Immature natural killer cell (primary cell): ENCODE results near the gene CRKL. TPM values are rescaled to one million over a fixed set of nuclear protein-coding genes. Genes with fewer than 3 reads are reported as not detected.
A peak's percentile ranks its signal among the peaks of the same experiment; 100 is the strongest.
"Not testable (repeated sequence)": the region's sequence is repeated elsewhere in the genome, so short reads cannot be mapped to it uniquely, and the experiment has no call there.

Experiments used
- DNase-seq, 3 donors: peaks; one replicate each; pipeline ENCODE4 v3.0.0; 2022; ENCODE audit warnings: mixed read lengths in 1 of 3
- H3K27ac Mint-ChIP-seq, 6 donors: one replicate each; pipeline ENCODE4 v1.8.0; 2020; ENCODE audit warnings: mixed read lengths in 6 of 6, mild to moderate bottlenecking in 5 of 6, inconsistent platforms in 4 of 6, moderate library complexity in 3 of 6
- H3K27me3 Mint-ChIP-seq, 3 donors: one replicate each; pipeline ENCODE4 v1.8.0; 2020 to 2021; ENCODE audit warnings: low read depth in 3 of 3, mild to moderate bottlenecking in 3 of 3, mixed read lengths in 3 of 3, moderate library complexity in 3 of 3, inconsistent platforms in 1 of 3
- H3K36me3 Mint-ChIP-seq, 3 donors: one replicate each; pipeline ENCODE4 v1.8.0; 2020; ENCODE audit warnings: mixed read lengths in 3 of 3, inconsistent platforms in 2 of 3, mild to moderate bottlenecking in 2 of 3
- H3K4me1 Mint-ChIP-seq, 2 donors: one replicate each; pipeline ENCODE4 v1.8.0; 2020; ENCODE audit warnings: inconsistent platforms in 2 of 2, mild to moderate bottlenecking in 2 of 2, mixed read lengths in 2 of 2, moderate library complexity in 1 of 2
- H3K4me3 Mint-ChIP-seq, 5 donors: one replicate each; pipeline ENCODE4 v1.8.0; 2020; ENCODE audit warnings: mild to moderate bottlenecking in 5 of 5, mixed read lengths in 5 of 5, inconsistent platforms in 3 of 5, moderate library complexity in 3 of 5
- H3K9me3 Mint-ChIP-seq, 6 donors: one replicate each; pipeline ENCODE4 v1.8.0; 2020; ENCODE audit warnings: mild to moderate bottlenecking in 6 of 6, mixed read lengths in 6 of 6, inconsistent platforms in 4 of 6, moderate library complexity in 3 of 6
- polyA plus RNA-seq, 3 donors: library from polyadenylated mRNA; unstranded; fragments of 300-500 nt; fragmentation: Illumina TruSeq; gene quantifications; one replicate each; pipeline ENCODE4 v1.2.3, GENCODE V29; 2021

Gene CRKL
- polyA plus RNA-seq, 3 donors from 2014 or later, result 26.7 to 50.7 (median 43.1) TPM

- Mint-ChIP-seq H3K27ac (no peak overlapping the region), H3K27me3 (no peaks in the 10 kb centered on the region), H3K36me3 (no peaks in the 10 kb centered on the region), H3K9me3 (no peaks in the 10 kb centered on the region), H3K4me3 (no peak overlapping the region), H3K4me1 (peaks cover 8 to 9% of the 10 kb centered on the region in 2 donors)
- no peak for DNase-seq
These were observed 11.5 kb upstream of the CRKL start for GRCh38 chr22:20905415-20906386.

- no peak overlapping the region for H3K4me3 Mint-ChIP-seq
- peak overlapping the region in 1 of 6 donors; percentile 13 for H3K27ac Mint-ChIP-seq
- H3K9me3 Mint-ChIP-seq, result no peaks in the 10 kb centered on the region
- H3K36me3 Mint-ChIP-seq, result no peaks in the 10 kb centered on the region
- no peaks in the 10 kb centered on the region for H3K27me3 Mint-ChIP-seq
- no peak for DNase-seq
- H3K4me1 Mint-ChIP-seq, result peaks cover 8 to 9% of the 10 kb centered on the region in 2 donors
These were observed 10.8 kb upstream of the CRKL start for GRCh38 chr22:20906387-20906767.

GRCh38 chr22:20908717-20909116, 8.5 kb upstream of the CRKL start:
- H3K27me3 Mint-ChIP-seq, H3K4me3 Mint-ChIP-seq, H3K9me3 Mint-ChIP-seq, DNase-seq, H3K4me1 Mint-ChIP-seq, H3K27ac Mint-ChIP-seq, H3K36me3 Mint-ChIP-seq: not testable (repeated sequence)

- H3K4me3 Mint-ChIP-seq, result peak overlapping the region; percentile 40 to 71 (median 54)
- no peaks in the 10 kb centered on the region for H3K27me3 Mint-ChIP-seq
- no peaks in the 10 kb centered on the region for H3K9me3 Mint-ChIP-seq
- no peaks in the 10 kb centered on the region for H3K36me3 Mint-ChIP-seq
- peak overlapping the region; percentile 86 to 92 (median 89) for H3K27ac Mint-ChIP-seq
- peaks cover 9 to 11% of the 10 kb centered on the region in 2 donors for H3K4me1 Mint-ChIP-seq
- peak; percentile 12 to 22 (median 18) for DNase-seq
These were observed 7.5 kb upstream of the CRKL start for GRCh38 chr22:20909543-20910303.

GRCh38 chr22:20912494-20912893, 4.7 kb upstream of the CRKL start:
- no peaks in the 10 kb centered on the region for H3K36me3 Mint-ChIP-seq
- H3K9me3 Mint-ChIP-seq, result no peaks in the 10 kb centered on the region
- H3K4me3 Mint-ChIP-seq, result no peak overlapping the region
- no peak for DNase-seq
- no peak overlapping the region for H3K27ac Mint-ChIP-seq
- H3K27me3 Mint-ChIP-seq, result no peaks in the 10 kb centered on the region
- H3K4me1 Mint-ChIP-seq, result peaks cover 18 to 23% of the 10 kb centered on the region in 2 donors

GRCh38 chr22:20918663-20919218, 1.5 kb downstream of the CRKL start:
- H3K36me3 Mint-ChIP-seq, result peaks cover 0 to 5% (median 0%) of the 10 kb centered on the region in 3 donors
- H3K4me3 Mint-ChIP-seq, result peak overlapping the region; percentile 96 to 98 (median 98)
- H3K9me3 Mint-ChIP-seq, result no peaks in the 10 kb centered on the region
- H3K4me1 Mint-ChIP-seq, result peaks cover 57 to 60% of the 10 kb centered on the region in 2 donors
- H3K27me3 Mint-ChIP-seq, result peaks cover 0 to 6% (median 2%) of the 10 kb centered on the region in 3 donors
- H3K27ac Mint-ChIP-seq, result peak overlapping the region; percentile 85 to 98 (median 96)
- DNase-seq, result no peak

- no peak for DNase-seq
- Mint-ChIP-seq H3K27me3 (peaks cover 0 to 6% (median 2%) of the 10 kb centered on the region in 3 donors), H3K4me1 (peaks cover 61 to 69% of the 10 kb centered on the region in 2 donors), H3K36me3 (peaks cover 0 to 5% (median 0%) of the 10 kb centered on the region in 3 donors), H3K9me3 (no peaks in the 10 kb centered on the region), H3K4me3 (peak overlapping the region; percentile 96 to 98 (median 98)), H3K27ac (peak overlapping the region; percentile 54 to 88 (median 66))
These were observed 2.5 kb downstream of the CRKL start for GRCh38 chr22:20919718-20920117.

GRCh38 chr22:20920881-20921203, 3.6 kb downstream of the CRKL start:
- DNase-seq, result no peak
- H3K27ac Mint-ChIP-seq, result peak overlapping the region; percentile 56 to 88 (median 74)
- H3K4me3 Mint-ChIP-seq, result peak overlapping the region; percentile 96 to 98 (median 98)
- H3K9me3 Mint-ChIP-seq, result no peaks in the 10 kb centered on the region
- peaks cover 0 to 5% (median 0%) of the 10 kb centered on the region in 3 donors for H3K36me3 Mint-ChIP-seq
- H3K27me3 Mint-ChIP-seq, result peaks cover 0 to 6% (median 2%) of the 10 kb centered on the region in 3 donors
- peaks cover 67 to 80% of the 10 kb centered on the region in 2 donors for H3K4me1 Mint-ChIP-seq

GRCh38 chr22:20922141-20922751, 5.0 kb downstream of the CRKL start:
- Mint-ChIP-seq H3K4me3 (peak overlapping the region; percentile 19 to 75 (median 59)), H3K9me3 (no peaks in the 10 kb centered on the region)

GRCh38 chr22:20926243-20926642, 9.0 kb downstream of the CRKL start:
- Mint-ChIP-seq H3K4me1 (peaks cover 63 to 73% of the 10 kb centered on the region in 2 donors), H3K9me3 (no peaks in the 10 kb centered on the region), H3K36me3 (no peaks in the 10 kb centered on the region), H3K4me3 (peak overlapping the region in 2 of 5 donors; percentile 1 to 26), H3K27me3 (no peaks in the 10 kb centered on the region), H3K27ac (peak overlapping the region; percentile 14 to 52 (median 35))
- DNase-seq, result no peak

More at GRCh38 chr22:20922141-20922751, 5.0 kb downstream of the CRKL start:
- Mint-ChIP-seq H3K4me1 (peaks cover 69 to 81% of the 10 kb centered on the region in 2 donors), H3K27me3 (peaks cover 0 to 6% (median 2%) of the 10 kb centered on the region in 3 donors), H3K27ac (peak overlapping the region; percentile 12 to 57 (median 44)), H3K36me3 (peaks cover 0 to 5% (median 0%) of the 10 kb centered on the region in 3 donors)
- no peak for DNase-seq

GRCh38 chr22:20927940-20928572, 10.8 kb downstream of the CRKL start:
- Mint-ChIP-seq H3K36me3 (no peaks in the 10 kb centered on the region), H3K27ac (peak overlapping the region in 1 of 6 donors; percentile 50), H3K4me3 (no peak overlapping the region), H3K4me1 (peaks cover 63 to 68% of the 10 kb centered on the region in 2 donors), H3K27me3 (no peaks in the 10 kb centered on the region), H3K9me3 (no peaks in the 10 kb centered on the region)
- no peak for DNase-seq

GRCh38 chr22:20928573-20928967, 11.4 kb downstream of the CRKL start:
- Mint-ChIP-seq H3K27me3 (no peaks in the 10 kb centered on the region), H3K27ac (peak overlapping the region in 4 of 6 donors; percentile 23 to 74 (median 45)), H3K9me3 (no peaks in the 10 kb centered on the region), H3K4me3 (peak overlapping the region in 1 of 5 donors; percentile 42), H3K4me1 (peaks cover 63 to 70% of the 10 kb centered on the region in 2 donors), H3K36me3 (no peaks in the 10 kb centered on the region)
- DNase-seq, result no peak

- Mint-ChIP-seq H3K9me3 (no peaks in the 10 kb centered on the region), H3K27me3 (peaks cover 0 to 2% (median 0%) of the 10 kb centered on the region in 3 donors), H3K4me3 (no peak overlapping the region), H3K27ac (peak overlapping the region in 4 of 6 donors; percentile 1 to 44 (median 12)), H3K4me1 (peaks cover 63 to 70% of the 10 kb centered on the region in 2 donors), H3K36me3 (peaks cover 3 to 4% (median 3%) of the 10 kb centered on the region in 3 donors)
- DNase-seq, result no peak
These were observed 12.8 kb downstream of the CRKL start for GRCh38 chr22:20930004-20930403.
